8988T (cell line): ENCODE data around the gene DAB1.

Experiments used
- DNase-seq: peaks from one replicate; pipeline ENCODE4 v3.0.0; 2011

Gene DAB1

GRCh38 chr1:57007948-57008347 is 415.9 kb downstream of the DAB1 start:
- DNase-seq: no peak

GRCh38 chr1:57007472-57007871 is 416.4 kb downstream of the DAB1 start:
- no peak for DNase-seq

- DNase-seq: no peak
Observed at GRCh38 chr1:57003398-57004139, 420.3 kb downstream of the DAB1 start.

- DNase-seq: no peak
Observed at GRCh38 chr1:56995414-56996100, 428.3 kb downstream of the DAB1 start.

- no peak for DNase-seq
Observed at GRCh38 chr1:56993475-56993874, 430.4 kb downstream of the DAB1 start.

- no peak for DNase-seq
Observed at GRCh38 chr1:56992318-56993125, 431.3 kb downstream of the DAB1 start.

- no peak for DNase-seq
Observed at GRCh38 chr1:56991576-56991975, 432.3 kb downstream of the DAB1 start.

- no peak for DNase-seq
Observed at GRCh38 chr1:56986397-56986796, 437.5 kb downstream of the DAB1 start.

GRCh38 chr1:56985857-56986256 is 438.0 kb downstream of the DAB1 start:
- DNase-seq: no peak

- no peak for DNase-seq
Observed at GRCh38 chr1:56983484-56983883, 440.4 kb downstream of the DAB1 start.

- no peak for DNase-seq
Observed at GRCh38 chr1:56979986-56980755, 443.7 kb downstream of the DAB1 start.

GRCh38 chr1:56978819-56979218 is 445.0 kb downstream of the DAB1 start:
- DNase-seq: no peak

GRCh38 chr1:56977910-56978309 is 445.9 kb downstream of the DAB1 start:
- DNase-seq: no peak

- no peak for DNase-seq
Observed at GRCh38 chr1:56975446-56975845, 448.4 kb downstream of the DAB1 start.

GRCh38 chr1:56973923-56974742 is 449.7 kb downstream of the DAB1 start:
- DNase-seq: no peak

- DNase-seq: no peak
Observed at GRCh38 chr1:56972976-56973375, 450.9 kb downstream of the DAB1 start.

GRCh38 chr1:56970280-56970679 is 453.6 kb downstream of the DAB1 start:
- no peak for DNase-seq

- DNase-seq: no peak
Observed at GRCh38 chr1:56968878-56969495, 454.9 kb downstream of the DAB1 start.

- peak; percentile 18 for DNase-seq
Observed at GRCh38 chr1:56967900-56968832, 455.7 kb downstream of the DAB1 start.

- DNase-seq: no peak
Observed at GRCh38 chr1:56967355-56967754, 456.5 kb downstream of the DAB1 start.

GRCh38 chr1:56966698-56966999 is 457.2 kb downstream of the DAB1 start:
- no peak for DNase-seq
